Chondrocyte (in vitro differentiated cells): ENCODE results near the gene KLF16. TPM values are rescaled to one million over a fixed set of nuclear protein-coding genes. Genes with fewer than 3 reads are reported as not detected.
"Not testable (repeated sequence)": the region's sequence is repeated elsewhere in the genome, so short reads cannot be mapped to it uniquely, and the experiment has no call there.

Experiments used
- DNase-seq: peaks from one replicate; pipeline ENCODE4 v3.0.0; 2021; ENCODE audit warnings: mixed read lengths, low spot score
- H3K27ac Mint-ChIP-seq: one replicate; pipeline ENCODE4 v1.8.0; 2021; ENCODE audit warnings: mild to moderate bottlenecking, moderate library complexity, mixed read lengths; ENCODE audit not compliant: unreplicated experiment
- H3K27me3 Mint-ChIP-seq: 2 replicates; pipeline ENCODE4 v1.8.0; 2021; ENCODE audit warnings: low read depth, mixed read lengths
- H3K36me3 Mint-ChIP-seq: 2 replicates; pipeline ENCODE4 v1.8.0; 2021; ENCODE audit warnings: low read depth, mixed read lengths
- H3K4me1 Mint-ChIP-seq: 2 replicates; pipeline ENCODE4 v1.8.0; 2021; ENCODE audit warnings: low read depth, mild to moderate bottlenecking, mixed read lengths
- H3K4me3 Mint-ChIP-seq: one replicate; pipeline ENCODE4 v1.8.0; 2021; ENCODE audit warnings: mild to moderate bottlenecking, moderate library complexity, mixed read lengths; ENCODE audit not compliant: unreplicated experiment
- H3K9me3 Mint-ChIP-seq: 2 replicates; pipeline ENCODE4 v1.8.0; 2021; ENCODE audit warnings: low read depth, mixed read lengths
- total RNA-seq: library from RNA; stranded (reverse); gene quantifications from 3 replicates; pipeline ENCODE4 v1.2.1, GENCODE V29; 2021
- TF ChIP-seq, protein P1 (sequence below): fragments of 200-600 bp; sonication (generic); IDR thresholded peaks from 2 replicates; pipeline ENCODE4 v1.5.0; 2021; ENCODE audit warnings: antibody characterized with exemption, mild to moderate bottlenecking, moderate library complexity

The KLF16 gene
- total RNA-seq, 1 donor from 2014 or later = 38.9 TPM

DNA sequence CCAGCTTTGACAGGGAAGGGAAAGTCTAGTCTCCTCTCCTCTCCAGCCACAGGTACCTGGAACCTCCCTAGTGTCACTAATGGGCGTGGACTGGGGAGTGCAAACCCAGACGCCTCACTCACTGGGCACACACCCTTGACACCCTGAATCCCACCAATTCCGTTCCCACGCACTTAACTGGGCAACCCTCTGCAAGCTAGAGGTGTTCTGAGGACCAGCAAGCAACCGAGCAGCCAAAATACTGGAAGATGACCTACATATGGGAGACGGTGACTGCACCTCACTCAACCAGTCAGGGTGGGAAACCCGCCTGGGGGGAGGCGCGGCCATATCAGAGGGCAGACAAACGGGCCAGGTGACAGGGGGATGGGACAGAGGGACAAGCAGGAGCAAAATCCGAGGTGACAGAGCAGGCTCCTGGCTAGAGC is 20.9 kb upstream of the KLF16 start:
- TF ChIP-seq, protein P1, sequence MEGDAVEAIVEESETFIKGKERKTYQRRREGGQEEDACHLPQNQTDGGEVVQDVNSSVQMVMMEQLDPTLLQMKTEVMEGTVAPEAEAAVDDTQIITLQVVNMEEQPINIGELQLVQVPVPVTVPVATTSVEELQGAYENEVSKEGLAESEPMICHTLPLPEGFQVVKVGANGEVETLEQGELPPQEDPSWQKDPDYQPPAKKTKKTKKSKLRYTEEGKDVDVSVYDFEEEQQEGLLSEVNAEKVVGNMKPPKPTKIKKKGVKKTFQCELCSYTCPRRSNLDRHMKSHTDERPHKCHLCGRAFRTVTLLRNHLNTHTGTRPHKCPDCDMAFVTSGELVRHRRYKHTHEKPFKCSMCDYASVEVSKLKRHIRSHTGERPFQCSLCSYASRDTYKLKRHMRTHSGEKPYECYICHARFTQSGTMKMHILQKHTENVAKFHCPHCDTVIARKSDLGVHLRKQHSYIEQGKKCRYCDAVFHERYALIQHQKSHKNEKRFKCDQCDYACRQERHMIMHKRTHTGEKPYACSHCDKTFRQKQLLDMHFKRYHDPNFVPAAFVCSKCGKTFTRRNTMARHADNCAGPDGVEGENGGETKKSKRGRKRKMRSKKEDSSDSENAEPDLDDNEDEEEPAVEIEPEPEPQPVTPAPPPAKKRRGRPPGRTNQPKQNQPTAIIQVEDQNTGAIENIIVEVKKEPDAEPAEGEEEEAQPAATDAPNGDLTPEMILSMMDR = no peak
- H3K4me1 Mint-ChIP-seq = peaks cover 32% of the 10 kb centered on the region
- H3K27ac Mint-ChIP-seq = peak overlapping the region; percentile 90
- peak overlapping the region; percentile 92 for H3K4me3 Mint-ChIP-seq
- no peaks in the 10 kb centered on the region for H3K9me3 Mint-ChIP-seq
- no peak for DNase-seq
- no peaks in the 10 kb centered on the region for H3K27me3 Mint-ChIP-seq
- no peaks in the 10 kb centered on the region for H3K36me3 Mint-ChIP-seq

DNA sequence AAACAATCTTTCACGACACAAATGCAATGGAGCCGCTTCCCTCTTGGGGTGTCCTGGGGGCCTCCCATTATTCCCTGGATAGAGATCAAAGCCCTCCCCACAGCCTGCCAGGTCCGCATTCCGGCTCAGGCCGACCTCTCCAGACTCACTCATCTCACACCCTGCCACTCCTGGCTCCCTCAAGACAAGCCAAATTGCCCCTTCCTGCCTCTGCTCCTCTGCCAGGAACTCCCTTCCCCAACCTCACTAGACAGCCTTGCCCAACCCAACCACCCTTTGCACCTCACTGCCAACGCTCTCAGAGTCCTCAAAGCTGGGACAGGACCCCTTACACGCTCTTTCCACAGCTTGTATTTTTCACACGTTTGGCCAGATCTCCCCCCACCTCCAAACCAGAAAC is 20.4 kb upstream of the KLF16 start:
- Mint-ChIP-seq H3K27ac (peak overlapping the region; percentile 90), H3K36me3 (no peaks in the 10 kb centered on the region), H3K4me1 (peaks cover 32% of the 10 kb centered on the region), H3K27me3 (no peaks in the 10 kb centered on the region), H3K9me3 (no peaks in the 10 kb centered on the region), H3K4me3 (peak overlapping the region; percentile 92)
- no peak for DNase-seq
- TF ChIP-seq, protein P1 = no peak

DNA sequence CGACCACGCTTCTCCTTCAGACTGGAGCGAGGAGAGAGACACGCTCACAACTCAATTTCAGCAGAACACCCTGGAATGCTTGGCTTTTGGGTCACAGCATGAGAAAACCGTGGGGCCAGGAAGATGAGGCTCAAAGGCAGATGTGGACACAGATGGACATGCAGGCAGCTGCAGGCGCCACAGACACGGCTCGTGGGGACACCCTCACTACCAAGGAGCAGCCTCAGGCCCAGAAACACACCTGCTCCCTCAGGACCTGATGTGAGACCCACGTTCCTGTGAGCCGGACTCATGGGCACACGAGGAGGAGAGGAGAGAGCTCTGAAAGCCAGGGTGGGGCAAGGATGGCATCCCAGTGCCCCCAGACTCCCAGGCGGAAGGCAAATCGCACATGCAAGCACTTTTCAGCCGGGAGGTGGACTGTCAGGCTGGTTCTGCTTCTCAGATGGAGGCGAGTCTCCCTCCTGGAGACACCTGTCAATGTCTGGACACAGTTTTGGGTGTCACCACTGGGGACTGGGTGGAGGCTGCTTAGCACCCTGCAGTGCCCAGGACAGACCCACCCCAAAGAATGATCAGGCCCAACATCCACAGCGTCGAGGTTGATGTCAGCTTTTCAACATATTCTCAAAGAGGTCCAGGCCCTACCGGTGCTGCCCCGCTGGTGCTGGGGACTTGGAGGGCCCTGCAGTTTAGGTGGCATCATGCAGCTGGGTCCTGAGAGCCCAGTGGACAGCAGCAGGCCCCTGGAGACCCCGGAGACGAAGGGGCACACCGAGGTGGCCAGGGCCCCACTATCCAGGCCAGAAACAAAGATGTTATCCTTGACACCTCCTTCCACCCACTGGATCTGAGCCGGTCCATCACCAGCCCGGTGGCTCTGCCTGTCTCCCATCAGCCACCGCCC is 19.7 kb upstream of the KLF16 start:
- Mint-ChIP-seq H3K36me3 (no peaks in the 10 kb centered on the region), H3K4me1 (peaks cover 32% of the 10 kb centered on the region), H3K27me3 (no peaks in the 10 kb centered on the region), H3K27ac (peak overlapping the region; percentile 90), H3K4me3 (peak overlapping the region; percentile 92), H3K9me3 (no peaks in the 10 kb centered on the region)
- TF ChIP-seq, protein P1 = no peak
- no peak for DNase-seq

DNA sequence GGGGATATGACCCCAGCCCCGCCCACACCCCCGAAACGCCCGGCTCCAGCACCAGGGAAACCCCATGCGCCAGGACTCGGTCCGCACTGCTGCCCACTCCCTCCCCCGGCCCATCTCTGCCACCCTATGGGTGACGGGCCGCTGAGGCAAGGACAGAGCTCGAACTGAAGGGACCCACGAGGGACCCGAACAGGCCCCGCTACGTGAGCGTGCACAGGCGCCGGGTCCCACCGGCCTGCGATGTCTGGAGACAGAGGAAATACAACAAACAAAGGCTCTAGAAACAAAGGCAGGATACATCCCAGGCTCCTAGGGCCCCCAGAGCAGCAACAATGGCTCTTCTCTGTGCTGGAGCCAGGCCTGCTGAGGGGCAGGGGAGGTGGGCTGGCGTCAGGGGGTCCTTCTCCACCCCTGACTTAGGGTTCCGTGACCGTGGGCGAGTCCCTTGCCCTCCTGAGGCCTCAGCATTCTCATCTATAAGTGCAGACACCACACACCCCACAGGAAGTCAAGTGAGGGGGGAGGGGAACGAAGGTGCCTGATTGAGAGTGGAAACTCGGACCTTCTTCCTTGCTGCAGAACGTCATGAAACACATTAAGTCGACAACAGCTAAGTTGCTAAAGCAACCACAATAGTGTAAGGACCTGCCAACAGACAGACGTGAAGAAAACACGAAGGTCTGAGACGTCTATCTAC is 18.9 kb upstream of the KLF16 start:
- H3K4me3 Mint-ChIP-seq = peak overlapping the region; percentile 92
- TF ChIP-seq, protein P1 = no peak
- H3K9me3 Mint-ChIP-seq = no peaks in the 10 kb centered on the region
- no peaks in the 10 kb centered on the region for H3K36me3 Mint-ChIP-seq
- no peak for DNase-seq
- H3K27me3 Mint-ChIP-seq = no peaks in the 10 kb centered on the region
- H3K27ac Mint-ChIP-seq = peak overlapping the region; percentile 54
- H3K4me1 Mint-ChIP-seq = peaks cover 28% of the 10 kb centered on the region

DNA sequence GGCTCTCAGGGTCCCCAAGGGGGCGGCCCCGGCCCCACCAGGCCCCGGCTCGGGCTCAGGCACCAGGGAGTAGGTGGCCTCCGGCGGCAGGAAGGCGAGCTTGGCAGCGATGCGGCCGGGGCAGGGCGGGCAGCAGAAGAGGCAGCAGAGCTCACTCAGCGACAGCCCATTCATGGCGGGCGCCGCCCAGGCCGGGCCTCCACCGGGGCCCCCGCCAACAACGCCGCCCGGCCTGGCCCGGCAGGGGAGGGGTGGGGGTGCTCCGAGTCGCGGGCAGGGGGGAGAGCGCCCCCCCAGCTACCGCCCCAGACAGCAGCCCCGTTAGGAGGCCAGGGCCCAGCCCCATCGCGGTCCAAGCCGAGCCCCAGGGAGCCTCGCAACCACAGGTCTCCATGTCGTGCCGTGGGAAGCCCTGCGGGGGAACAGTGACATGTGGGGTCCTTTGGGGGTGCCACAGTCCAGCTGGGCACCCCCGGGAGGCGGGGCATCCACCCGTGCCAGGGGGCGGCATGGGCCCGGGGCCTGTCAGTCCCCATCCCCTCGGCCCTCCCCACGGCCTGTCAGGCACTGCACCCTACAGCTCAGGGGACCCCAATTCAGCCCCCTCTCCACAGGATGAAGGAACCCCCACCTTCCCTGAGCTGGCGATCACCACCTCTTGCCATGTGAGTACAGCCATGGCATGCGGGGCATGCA is 18.2 kb upstream of the KLF16 start:
- H3K4me3 Mint-ChIP-seq, H3K27me3 Mint-ChIP-seq, H3K36me3 Mint-ChIP-seq, H3K9me3 Mint-ChIP-seq, DNase-seq, H3K27ac Mint-ChIP-seq: not testable (repeated sequence)
- H3K4me1 Mint-ChIP-seq = peaks cover 28% of the 10 kb centered on the region
